Measurements from ENCODE around the gene FANCE.

Gene FANCE

GRCh38 chr6:35473075-35473849 is 21.1 kb downstream of the FANCE start:
- Histone ChIP-seq H3K4me3 (ENCODE audit: insufficient read depth, low read length, poor library complexity, severe bottlenecking) (no peak overlapping the region), H3K9ac (ENCODE audit: low read length) (no peak overlapping the region), H3F3A (ENCODE audit: insufficient read depth) (peaks cover 77% of the 10 kb centered on the region), H3K4me2 (ENCODE audit: low read depth, low read length, poor library complexity, severe bottlenecking) (no peak overlapping the region), H3K36me3 (ENCODE audit: low read length) (peaks cover 40% of the 10 kb centered on the region), H3K9me2 (replicated peaks; ENCODE audit: insufficient read depth, low read length) (no peaks in the 10 kb centered on the region), H3K27ac (ENCODE audit: low read depth, low read length) (peak overlapping the region; percentile 20; the same call in 1 of the 2 replicates), H3K79me2 (ENCODE audit: insufficient read depth, low read length) (peaks cover 30% of the 10 kb centered on the region), H3K9me3 (ENCODE audit: insufficient read depth, low read length) (no peaks in the 10 kb centered on the region), H4K20me1 (ENCODE audit: low read depth, low read length) (peaks cover 28% of the 10 kb centered on the region), H2AFZ (ENCODE audit: low read depth, low read length, severe bottlenecking) (no peak overlapping the region), H3K27me3 (ENCODE audit: low read length) (no peaks in the 10 kb centered on the region)
- TF ChIP-seq CTCF (IDR thresholded peaks at IDR 0.05; ENCODE audit: insufficient read depth, low read length, poor library complexity, severe bottlenecking) = no peak
- TF ChIP-seq EZH2phosphoT487 (conservative IDR thresholded peaks at IDR 0.05; ENCODE audit: low read length) = no peak

- H3K9me3 ChIP-seq (ENCODE audit: insufficient read depth, low read length) = no peaks in the 10 kb centered on the region
- no peak overlapping the region for H3K9ac ChIP-seq (ENCODE audit: low read length)
- no peak overlapping the region for H2AFZ ChIP-seq (ENCODE audit: low read depth, low read length, severe bottlenecking)
- peaks cover 72% of the 10 kb centered on the region for H3F3A ChIP-seq (ENCODE audit: insufficient read depth)
- H3K27me3 ChIP-seq (ENCODE audit: low read length) = no peaks in the 10 kb centered on the region
- no peak overlapping the region for H3K4me3 ChIP-seq (ENCODE audit: insufficient read depth, low read length, poor library complexity, severe bottlenecking)
- H3K4me2 ChIP-seq (ENCODE audit: low read depth, low read length, poor library complexity, severe bottlenecking) = no peak overlapping the region
- H3K9me2 ChIP-seq (replicated peaks; ENCODE audit: insufficient read depth, low read length) = no peaks in the 10 kb centered on the region
- peaks cover 36% of the 10 kb centered on the region for H3K36me3 ChIP-seq (ENCODE audit: low read length)
- TF ChIP-seq CTCF (IDR thresholded peaks at IDR 0.05; ENCODE audit: insufficient read depth, low read length, poor library complexity, severe bottlenecking) (no peak), EZH2phosphoT487 (conservative IDR thresholded peaks at IDR 0.05; ENCODE audit: low read length) (no peak)
- peaks cover 28% of the 10 kb centered on the region for H4K20me1 ChIP-seq (ENCODE audit: low read depth, low read length)
- peak overlapping the region; percentile 20 for H3K27ac ChIP-seq (ENCODE audit: low read depth, low read length)
- H3K79me2 ChIP-seq (ENCODE audit: insufficient read depth, low read length) = peaks cover 25% of the 10 kb centered on the region
Observed at GRCh38 chr6:35473850-35474130, 21.7 kb downstream of the FANCE start.

DNA sequence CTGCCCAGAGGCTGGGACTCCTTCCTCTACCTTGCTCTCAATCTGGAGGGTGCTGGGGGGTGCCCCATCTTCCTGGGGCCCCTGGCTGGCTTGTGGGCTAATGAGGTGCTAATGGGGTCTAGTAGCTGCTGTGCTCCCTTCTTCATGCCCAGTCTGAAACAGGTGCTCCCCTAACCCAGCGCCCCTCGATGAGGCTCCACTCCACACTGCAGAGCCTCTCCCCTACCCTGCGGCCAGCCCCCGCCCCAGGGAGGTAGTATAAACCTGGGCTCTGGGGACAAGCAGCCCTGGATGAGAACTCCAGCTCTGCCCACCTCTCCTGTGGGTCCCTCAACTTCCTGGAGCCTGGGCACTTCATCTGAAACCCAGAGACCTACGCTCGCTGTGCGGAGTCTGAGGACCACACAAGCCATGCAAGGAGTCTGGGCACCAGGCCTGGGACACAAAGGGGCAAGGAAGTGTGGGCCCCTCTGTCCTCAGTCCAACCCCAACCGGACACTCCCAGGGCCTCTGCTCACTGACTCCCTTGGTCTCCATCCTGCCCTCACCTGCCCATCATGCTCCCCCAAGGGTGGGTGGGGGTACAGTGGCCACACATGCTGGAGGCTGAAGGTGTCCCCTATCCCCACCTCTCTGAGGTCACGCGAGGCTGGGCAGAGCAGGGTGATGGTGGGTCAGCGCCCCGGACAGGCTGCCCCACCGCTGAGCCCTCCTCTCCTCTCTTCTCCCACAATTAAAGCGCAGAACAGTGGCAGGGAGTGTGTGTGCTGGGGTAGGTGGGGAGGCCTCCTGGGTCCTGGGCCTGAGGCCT is 22.2 kb downstream of the FANCE start:
- peaks cover 31% of the 10 kb centered on the region for H3K36me3 ChIP-seq (ENCODE audit: low read length)
- H3K27ac ChIP-seq (ENCODE audit: low read depth, low read length) = peak overlapping the region; percentile 20
- H3K27me3 ChIP-seq (ENCODE audit: low read length) = no peaks in the 10 kb centered on the region
- H2AFZ ChIP-seq (ENCODE audit: low read depth, low read length, severe bottlenecking) = no peak overlapping the region
- H3F3A ChIP-seq (ENCODE audit: insufficient read depth) = peaks cover 67% of the 10 kb centered on the region
- TF ChIP-seq EZH2phosphoT487 (conservative IDR thresholded peaks at IDR 0.05; ENCODE audit: low read length) (no peak), CTCF (IDR thresholded peaks at IDR 0.05; ENCODE audit: insufficient read depth, low read length, poor library complexity, severe bottlenecking) (no peak)
- peaks cover 27% of the 10 kb centered on the region for H4K20me1 ChIP-seq (ENCODE audit: low read depth, low read length)
- H3K9me3 ChIP-seq (ENCODE audit: insufficient read depth, low read length) = no peaks in the 10 kb centered on the region
- H3K79me2 ChIP-seq (ENCODE audit: insufficient read depth, low read length) = peaks cover 20% of the 10 kb centered on the region
- no peak overlapping the region for H3K4me3 ChIP-seq (ENCODE audit: insufficient read depth, low read length, poor library complexity, severe bottlenecking)
- no peak overlapping the region for H3K9ac ChIP-seq (ENCODE audit: low read length)
- H3K9me2 ChIP-seq (replicated peaks; ENCODE audit: insufficient read depth, low read length) = no peaks in the 10 kb centered on the region
- no peak overlapping the region for H3K4me2 ChIP-seq (ENCODE audit: low read depth, low read length, poor library complexity, severe bottlenecking)

All from SU-DHL-6 (cell line).